Measurements from ENCODE around the gene SYK.

The SYK gene

GRCh38 chr9:90826326-90827020 lies 24.9 kb downstream of the SYK start:
- no peak for DNase-seq

GRCh38 chr9:90827181-90827871 lies 25.7 kb downstream of the SYK start:
- DNase-seq, result peak; percentile 35

- no peak for DNase-seq
Observed at GRCh38 chr9:90830051-90830450, 28.4 kb downstream of the SYK start.

- DNase-seq, result no peak
Observed at GRCh38 chr9:90830977-90831376, 29.4 kb downstream of the SYK start.

GRCh38 chr9:90832261-90832660 lies 30.6 kb downstream of the SYK start:
- no peak for DNase-seq

GRCh38 chr9:90834828-90835595 lies 33.4 kb downstream of the SYK start:
- peak; percentile 32 for DNase-seq

- DNase-seq, result no peak
Observed at GRCh38 chr9:90836411-90837080, 34.9 kb downstream of the SYK start.

- no peak for DNase-seq
Observed at GRCh38 chr9:90838098-90838497, 36.5 kb downstream of the SYK start.

- DNase-seq, result no peak
Observed at GRCh38 chr9:90838581-90839154, 37.0 kb downstream of the SYK start.

GRCh38 chr9:90839183-90839728 lies 37.6 kb downstream of the SYK start:
- DNase-seq, result no peak

- no peak for DNase-seq
Observed at GRCh38 chr9:90840696-90841095, 39.1 kb downstream of the SYK start.

- DNase-seq, result no peak
Observed at GRCh38 chr9:90841213-90841612, 39.6 kb downstream of the SYK start.

GRCh38 chr9:90841615-90842014 lies 40.0 kb downstream of the SYK start:
- DNase-seq, result no peak

GRCh38 chr9:90842176-90842777 lies 40.7 kb downstream of the SYK start:
- DNase-seq, result no peak

GRCh38 chr9:90842996-90843395 lies 41.4 kb downstream of the SYK start:
- DNase-seq, result no peak

- DNase-seq, result no peak
Observed at GRCh38 chr9:90843525-90843924, 41.9 kb downstream of the SYK start.

- DNase-seq, result no peak
Observed at GRCh38 chr9:90844326-90844725, 42.7 kb downstream of the SYK start.

GRCh38 chr9:90846770-90847419 lies 45.3 kb downstream of the SYK start:
- no peak for DNase-seq

GRCh38 chr9:90847971-90848370 lies 46.4 kb downstream of the SYK start:
- no peak for DNase-seq

GRCh38 chr9:90848866-90849265 lies 47.2 kb downstream of the SYK start:
- no peak for DNase-seq

- no peak for DNase-seq
Observed at GRCh38 chr9:90851444-90851843, 49.8 kb downstream of the SYK start.

GRCh38 chr9:90853945-90854344 lies 52.3 kb downstream of the SYK start:
- DNase-seq, result no peak

All from femur (tissue), 1 donor.